ENCODE measurements around the gene LGI2.

DNA sequence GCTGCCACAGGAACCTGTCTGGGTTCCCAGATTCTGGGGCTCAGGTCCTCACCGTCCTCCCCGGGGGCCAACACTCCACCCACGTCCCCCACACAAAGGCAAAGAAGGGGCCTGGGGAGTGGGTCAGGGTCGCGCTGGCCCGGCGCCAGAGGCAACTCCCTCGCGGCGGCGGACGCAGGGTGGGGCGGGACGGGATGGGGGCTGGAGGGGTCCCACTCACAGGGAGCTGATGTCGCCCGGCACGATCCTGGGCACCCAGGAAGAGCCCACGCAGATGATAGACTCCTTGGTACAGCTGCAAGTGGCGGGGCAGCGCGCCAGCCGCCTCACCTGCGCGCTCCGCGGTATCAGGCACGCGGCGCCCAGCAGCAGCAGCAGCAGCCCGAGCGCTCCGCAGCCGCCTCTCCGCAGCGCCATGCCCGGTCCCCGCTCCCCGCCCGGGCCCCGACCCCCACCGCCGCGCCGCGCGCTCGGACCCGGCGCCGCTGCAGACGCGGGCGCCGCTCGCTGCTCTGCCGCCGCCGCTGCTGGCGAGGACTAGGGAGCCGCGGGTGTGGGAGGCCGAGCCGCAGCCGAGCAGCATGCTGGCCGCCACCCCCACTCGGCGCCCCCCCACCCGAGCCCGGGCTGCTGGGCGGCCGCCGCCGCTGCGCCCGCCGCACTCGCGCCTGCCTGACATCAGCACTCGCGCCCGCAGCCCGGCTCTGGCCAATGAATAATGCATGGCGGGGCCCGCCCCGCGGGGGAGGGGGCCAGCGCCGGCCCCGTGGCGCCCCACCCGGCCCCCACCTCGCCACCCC lies at the start of gene LGI2:
- no peak for TF ChIP-seq CTCF (IDR thresholded peaks at IDR 0.05)
- TF ChIP-seq POLR2A (IDR thresholded peaks at IDR 0.05), result no peak
